ENCODE measurements around the gene FAM89B. TPM values are rescaled to one million over a fixed set of nuclear protein-coding genes. Genes with fewer than 3 reads are reported as not detected.

The FAM89B gene
- polyA plus RNA-seq, 1 donor from 2014 or later, result 75.1 TPM

GRCh38 chr11:65611028-65611757, 38.9 kb downstream of the FAM89B start:
- Histone ChIP-seq H3K4me2 (ENCODE audit: low read length) (no peak overlapping the region), H3K27me3 (ENCODE audit: insufficient read depth, low read depth, low read length) (no peaks in the 10 kb centered on the region), H3K9me3 (ENCODE audit: low read length) (no peaks in the 10 kb centered on the region), H2AFZ (ENCODE audit: low read depth, low read length) (no peak overlapping the region), H3K36me3 (ENCODE audit: insufficient read depth, low read length) (no peaks in the 10 kb centered on the region), H3K9ac (ENCODE audit: low read length) (peak overlapping the region; percentile 26), H3K9me2 (ENCODE audit: insufficient read depth, low read length) (no peaks in the 10 kb centered on the region), H3F3A (ENCODE audit: insufficient read depth, low read length, poor library complexity, severe bottlenecking) (no peaks in the 10 kb centered on the region), H3K79me2 (replicated peaks; ENCODE audit: insufficient read depth, low read length) (peaks cover 6% of the 10 kb centered on the region), H4K20me1 (ENCODE audit: insufficient read depth) (no peaks in the 10 kb centered on the region), H3K4me3 (ENCODE audit: low read length) (peak overlapping the region; percentile 81), H3K27ac (ENCODE audit: low read length) (no peak overlapping the region)
- TF ChIP-seq RAD21 (conservative IDR thresholded peaks at IDR 0.05), result no peak
- TF ChIP-seq TAF1 (IDR thresholded peaks at IDR 0.05; ENCODE audit: low read depth), result no peak
- no peak for TF ChIP-seq CTCF (IDR thresholded peaks at IDR 0.05; ENCODE audit: poor library complexity, severe bottlenecking)
- TF ChIP-seq MXI1 (conservative IDR thresholded peaks at IDR 0.05; ENCODE audit: poor library complexity, severe bottlenecking), result no peak
- no peak for TF ChIP-seq SMC3 (conservative IDR thresholded peaks at IDR 0.05; ENCODE audit: poor library complexity)
- no peak for TF ChIP-seq EP300 (conservative IDR thresholded peaks at IDR 0.05; ENCODE audit: poor library complexity, severe bottlenecking)
- no peak for TF ChIP-seq REST (IDR thresholded peaks at IDR 0.05; ENCODE audit: borderline replicate concordance)
- TF ChIP-seq EZH2 (IDR thresholded peaks at IDR 0.05; ENCODE audit: borderline replicate concordance, insufficient read depth, low read length, poor library complexity, severe bottlenecking), result no peak
- TF ChIP-seq POLR2AphosphoS5 (IDR thresholded peaks at IDR 0.05), result no peak

GRCh38 chr11:65611758-65612603, 39.6 kb downstream of the FAM89B start:
- Histone ChIP-seq H3F3A (ENCODE audit: insufficient read depth, low read length, poor library complexity, severe bottlenecking) (no peaks in the 10 kb centered on the region), H2AFZ (ENCODE audit: low read depth, low read length) (no peak overlapping the region), H3K27ac (ENCODE audit: low read length) (no peak overlapping the region), H3K36me3 (ENCODE audit: insufficient read depth, low read length) (no peaks in the 10 kb centered on the region), H4K20me1 (ENCODE audit: insufficient read depth) (no peaks in the 10 kb centered on the region), H3K9ac (ENCODE audit: low read length) (peak overlapping the region; percentile 26), H3K4me3 (ENCODE audit: low read length) (peak overlapping the region; percentile 81), H3K9me3 (ENCODE audit: low read length) (no peaks in the 10 kb centered on the region), H3K9me2 (ENCODE audit: insufficient read depth, low read length) (no peaks in the 10 kb centered on the region), H3K27me3 (ENCODE audit: insufficient read depth, low read depth, low read length) (no peaks in the 10 kb centered on the region), H3K4me2 (ENCODE audit: low read length) (no peak overlapping the region), H3K79me2 (replicated peaks; ENCODE audit: insufficient read depth, low read length) (peaks cover 14% of the 10 kb centered on the region)
- TF ChIP-seq MXI1 (conservative IDR thresholded peaks at IDR 0.05; ENCODE audit: poor library complexity, severe bottlenecking) (no peak), TAF1 (IDR thresholded peaks at IDR 0.05; ENCODE audit: low read depth) (no peak)

Data from neural cell (in vitro differentiated cells).